GM10248 (cell line): ENCODE results near the gene PDZRN3.

Experiments
- CTCF ChIA-PET: fragments of 300-600 bp; sonication (Branson Sonifier 250); formaldehyde crosslinking; extraction: SDS; loops from one replicate; lab custom pipeline; 2021; ENCODE audit warnings: antibody characterized with exemption; lab: Yijun Ruan, JAX
- POLR2A ChIA-PET: fragments of 350-650 bp; sonication (Branson Sonifier 250); formaldehyde crosslinking; extraction: SDS; loops from one replicate; lab custom pipeline; 2020; ENCODE audit warnings: antibody characterized with exemption; lab: Yijun Ruan, JAX
- DNase-seq: peaks from one replicate; pipeline ENCODE4 v3.0.0; 2012; ENCODE audit errors: extremely low spot score
- TF ChIP-seq, protein P1 (sequence below): IDR thresholded peaks from 2 replicates; pipeline ENCODE4 v1.5.1; 2012; ENCODE audit warnings: mild to moderate bottlenecking, low read depth; ENCODE audit errors: extremely low read depth, missing control alignments, control extremely low read depth

The PDZRN3 gene

DNA sequence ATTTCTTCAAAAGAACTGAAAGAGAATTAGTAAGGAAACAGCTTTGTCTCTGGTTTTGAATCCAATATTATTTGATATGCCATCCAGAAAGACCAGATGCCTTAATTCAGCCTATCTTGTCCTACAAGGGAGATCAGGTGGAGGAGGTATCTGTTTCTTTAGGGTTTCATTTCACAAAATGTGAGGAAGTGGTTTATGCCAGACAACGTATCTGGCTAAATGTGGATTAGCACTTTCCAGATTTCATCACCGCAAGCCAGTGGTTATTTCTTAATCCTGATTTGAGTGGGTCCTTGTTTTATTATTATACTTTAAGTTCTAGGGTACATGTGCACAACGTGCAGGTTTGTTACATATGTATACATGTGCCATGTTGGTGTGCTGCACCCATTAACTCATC lies 292.2 kb downstream of the PDZRN3 start:
- ChIA-PET CTCF (no interaction called here), POLR2A (no interaction called here)
- TF ChIP-seq, protein P1, sequence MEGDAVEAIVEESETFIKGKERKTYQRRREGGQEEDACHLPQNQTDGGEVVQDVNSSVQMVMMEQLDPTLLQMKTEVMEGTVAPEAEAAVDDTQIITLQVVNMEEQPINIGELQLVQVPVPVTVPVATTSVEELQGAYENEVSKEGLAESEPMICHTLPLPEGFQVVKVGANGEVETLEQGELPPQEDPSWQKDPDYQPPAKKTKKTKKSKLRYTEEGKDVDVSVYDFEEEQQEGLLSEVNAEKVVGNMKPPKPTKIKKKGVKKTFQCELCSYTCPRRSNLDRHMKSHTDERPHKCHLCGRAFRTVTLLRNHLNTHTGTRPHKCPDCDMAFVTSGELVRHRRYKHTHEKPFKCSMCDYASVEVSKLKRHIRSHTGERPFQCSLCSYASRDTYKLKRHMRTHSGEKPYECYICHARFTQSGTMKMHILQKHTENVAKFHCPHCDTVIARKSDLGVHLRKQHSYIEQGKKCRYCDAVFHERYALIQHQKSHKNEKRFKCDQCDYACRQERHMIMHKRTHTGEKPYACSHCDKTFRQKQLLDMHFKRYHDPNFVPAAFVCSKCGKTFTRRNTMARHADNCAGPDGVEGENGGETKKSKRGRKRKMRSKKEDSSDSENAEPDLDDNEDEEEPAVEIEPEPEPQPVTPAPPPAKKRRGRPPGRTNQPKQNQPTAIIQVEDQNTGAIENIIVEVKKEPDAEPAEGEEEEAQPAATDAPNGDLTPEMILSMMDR: no peak
- DNase-seq: no peak
